K562 (cell line): ENCODE results near the gene GCDH. TPM values are rescaled to one million over a fixed set of nuclear protein-coding genes. Genes with fewer than 3 reads are reported as not detected.

Experiments used
- CBX2 ChIP-seq: fragments of 200-600 bp; sonication (generic); IDR thresholded peaks from one replicate; pipeline ENCODE4 v1.6.1; 2012; ENCODE audit warnings: mild to moderate bottlenecking, low read length, inconsistent platforms; ENCODE audit not compliant: insufficient read depth, poor library complexity, severe bottlenecking
- HDAC3 ChIP-seq: fragments of 450-650 bp; IDR thresholded peaks from 2 replicates; pipeline ENCODE4 v1.6.1; 2018; ENCODE audit warnings: borderline replicate concordance, mild to moderate bottlenecking, moderate library complexity; ENCODE audit not compliant: partially characterized antibody
- KAT7 ChIP-seq: sonication (generic); formaldehyde crosslinking; IDR thresholded peaks from 2 replicates; pipeline ENCODE4 v1.8.0; 2022; ENCODE audit warnings: missing genetic modification reagents, mild to moderate bottlenecking, borderline replicate concordance
- NCOR1 ChIP-seq: fragments of 450-650 bp; IDR thresholded peaks from 2 replicates; pipeline ENCODE4 v1.6.1; 2016; ENCODE audit warnings: mild to moderate bottlenecking, moderate library complexity
- NFRKB ChIP-seq: fragments of 450-650 bp; IDR thresholded peaks from 2 replicates; pipeline ENCODE4 v1.6.1; 2016; ENCODE audit warnings: low read depth
- PHB2 ChIP-seq: fragments of 450-650 bp; IDR thresholded peaks from 2 replicates; pipeline ENCODE4 v1.6.1; 2017; ENCODE audit warnings: low read depth
- PHF20 ChIP-seq: fragments of 450-650 bp; IDR thresholded peaks from 2 replicates; pipeline ENCODE4 v1.6.1; 2018; ENCODE audit not compliant: partially characterized antibody
- ZNF197 ChIP-seq: fragments of 200-800 bp; sonication (Bioruptor generic); IDR thresholded peaks from 2 replicates; pipeline ENCODE4 v1.6.1; 2016; ENCODE audit warnings: low read depth, missing genetic modification characterization, missing compliant biosample characterization
- ZNF239 ChIP-seq: fragments of 250-450 bp; sonication (Bioruptor Pico); IDR thresholded peaks from 2 replicates; pipeline ENCODE4 v1.4.0; 2020; ENCODE audit warnings: mild to moderate bottlenecking
- polyA plus RNA-seq, 8 experiments: library from polyadenylated mRNA; depleted of rRNA in 4 of 8; stranded (reverse) in 5 of 8; unstranded in 3 of 8; fragments of >200 nt; fragmentation: Nextera tagmentation in 2 of 8; fragmentation: Illumina TruSeq in 1 of 8; extraction: Ambion mirVana in 2 of 8; extraction: Trizol in 1 of 8; gene quantifications; 2 replicates each; pipeline versions ENCODE4 v1.2.1 to v1.2.3, GENCODE V29; 2011 to 2014; ENCODE audit warnings: inconsistent platforms in 1 of 8, missing spikeins in 1 of 8
- total RNA-seq, 7 experiments: library from RNA; depleted of rRNA in 6 of 7; stranded (reverse); fragments of >200 nt in 6 of 7; fragmentation: Illumina TruSeq in 2 of 7; extraction: Trizol in 2 of 7; gene quantifications; 2 replicates each; pipeline versions ENCODE4 v1.2.1 to v1.2.3, GENCODE V29; 2011 to 2021; ENCODE audit warnings: low replicate concordance in 1 of 7
- TF ChIP-seq, protein P1 (sequence below): fragments of 450-650 bp; IDR thresholded peaks from 2 replicates; pipeline ENCODE4 v1.6.1; 2016; ENCODE audit warnings: low read depth, mild to moderate bottlenecking, moderate library complexity
- TF ChIP-seq, protein P2 (sequence below): fragments of 250-450 bp; sonication (Bioruptor Pico); IDR thresholded peaks from 2 replicates; pipeline ENCODE4 v1.9.0; 2021; ENCODE audit warnings: mild to moderate bottlenecking, inconsistent platforms
- TF ChIP-seq, protein P3 (sequence below): fragments of 200-600 bp; sonication (generic); IDR thresholded peaks from one replicate; pipeline ENCODE4 v1.6.1; 2012; ENCODE audit warnings: mild to moderate bottlenecking, low read depth, low read length, inconsistent platforms

Gene GCDH
- total and polyA plus RNA-seq, 9 of the 15 experiments (the other 6 are each of a cell fraction or from before 2014, with no cell fraction given), result 2.9 to 50.8 (median 19.1) TPM

DNA sequence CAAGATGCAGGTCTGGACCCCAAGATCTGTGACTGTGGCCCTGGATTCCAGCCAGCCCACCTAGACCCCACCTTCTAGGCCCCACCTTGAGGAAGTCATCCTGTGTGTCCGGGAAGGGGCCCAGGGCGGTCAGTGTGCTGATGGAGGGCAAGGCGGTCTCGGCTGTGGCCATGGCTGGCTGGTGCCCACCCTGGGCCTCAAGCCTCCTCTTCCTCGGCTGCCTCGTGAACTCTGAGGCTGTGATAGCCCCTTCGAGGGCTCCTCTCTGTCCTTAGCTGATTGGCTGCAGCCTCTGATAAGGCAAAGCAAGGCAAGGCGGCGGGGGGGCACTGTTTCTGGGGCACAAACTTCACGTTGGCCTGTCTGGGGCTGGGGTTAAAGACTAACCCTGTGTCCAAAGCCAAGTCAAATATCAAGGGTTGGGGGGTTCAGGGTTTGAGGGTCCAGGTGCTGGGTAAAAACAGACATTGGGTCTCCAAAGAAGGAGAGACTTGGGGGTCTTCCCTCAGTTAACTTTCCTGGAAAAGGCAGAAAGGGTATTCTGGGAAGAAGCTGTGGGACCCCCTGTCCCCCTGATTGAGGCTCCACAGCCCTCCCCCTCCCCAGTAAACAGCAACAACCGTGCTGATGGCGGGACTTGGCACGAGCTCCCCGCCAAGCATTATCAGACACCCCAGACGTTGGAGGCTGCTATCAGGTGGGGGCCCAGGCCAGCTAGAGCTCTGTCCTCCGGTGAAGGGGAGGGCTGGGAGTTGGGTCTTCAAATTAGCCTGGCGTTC is 3.8 kb upstream of the GCDH start, which contains the start of gene KLF1 (continued):
- TF ChIP-seq, protein P1, sequence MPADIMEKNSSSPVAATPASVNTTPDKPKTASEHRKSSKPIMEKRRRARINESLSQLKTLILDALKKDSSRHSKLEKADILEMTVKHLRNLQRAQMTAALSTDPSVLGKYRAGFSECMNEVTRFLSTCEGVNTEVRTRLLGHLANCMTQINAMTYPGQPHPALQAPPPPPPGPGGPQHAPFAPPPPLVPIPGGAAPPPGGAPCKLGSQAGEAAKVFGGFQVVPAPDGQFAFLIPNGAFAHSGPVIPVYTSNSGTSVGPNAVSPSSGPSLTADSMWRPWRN, result no peak
- TF ChIP-seq PHB2, result peak; percentile 74
- TF ChIP-seq, protein P2, sequence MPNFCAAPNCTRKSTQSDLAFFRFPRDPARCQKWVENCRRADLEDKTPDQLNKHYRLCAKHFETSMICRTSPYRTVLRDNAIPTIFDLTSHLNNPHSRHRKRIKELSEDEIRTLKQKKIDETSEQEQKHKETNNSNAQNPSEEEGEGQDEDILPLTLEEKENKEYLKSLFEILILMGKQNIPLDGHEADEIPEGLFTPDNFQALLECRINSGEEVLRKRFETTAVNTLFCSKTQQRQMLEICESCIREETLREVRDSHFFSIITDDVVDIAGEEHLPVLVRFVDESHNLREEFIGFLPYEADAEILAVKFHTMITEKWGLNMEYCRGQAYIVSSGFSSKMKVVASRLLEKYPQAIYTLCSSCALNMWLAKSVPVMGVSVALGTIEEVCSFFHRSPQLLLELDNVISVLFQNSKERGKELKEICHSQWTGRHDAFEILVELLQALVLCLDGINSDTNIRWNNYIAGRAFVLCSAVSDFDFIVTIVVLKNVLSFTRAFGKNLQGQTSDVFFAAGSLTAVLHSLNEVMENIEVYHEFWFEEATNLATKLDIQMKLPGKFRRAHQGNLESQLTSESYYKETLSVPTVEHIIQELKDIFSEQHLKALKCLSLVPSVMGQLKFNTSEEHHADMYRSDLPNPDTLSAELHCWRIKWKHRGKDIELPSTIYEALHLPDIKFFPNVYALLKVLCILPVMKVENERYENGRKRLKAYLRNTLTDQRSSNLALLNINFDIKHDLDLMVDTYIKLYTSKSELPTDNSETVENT, result peak; percentile 65; the same call in 1 of the 2 replicates
- no peak for TF ChIP-seq PHF20
- no peak for TF ChIP-seq ZNF239 (CRISPR knock-in tag)
- peak; percentile 86 for TF ChIP-seq HDAC3
- TF ChIP-seq, protein P3, sequence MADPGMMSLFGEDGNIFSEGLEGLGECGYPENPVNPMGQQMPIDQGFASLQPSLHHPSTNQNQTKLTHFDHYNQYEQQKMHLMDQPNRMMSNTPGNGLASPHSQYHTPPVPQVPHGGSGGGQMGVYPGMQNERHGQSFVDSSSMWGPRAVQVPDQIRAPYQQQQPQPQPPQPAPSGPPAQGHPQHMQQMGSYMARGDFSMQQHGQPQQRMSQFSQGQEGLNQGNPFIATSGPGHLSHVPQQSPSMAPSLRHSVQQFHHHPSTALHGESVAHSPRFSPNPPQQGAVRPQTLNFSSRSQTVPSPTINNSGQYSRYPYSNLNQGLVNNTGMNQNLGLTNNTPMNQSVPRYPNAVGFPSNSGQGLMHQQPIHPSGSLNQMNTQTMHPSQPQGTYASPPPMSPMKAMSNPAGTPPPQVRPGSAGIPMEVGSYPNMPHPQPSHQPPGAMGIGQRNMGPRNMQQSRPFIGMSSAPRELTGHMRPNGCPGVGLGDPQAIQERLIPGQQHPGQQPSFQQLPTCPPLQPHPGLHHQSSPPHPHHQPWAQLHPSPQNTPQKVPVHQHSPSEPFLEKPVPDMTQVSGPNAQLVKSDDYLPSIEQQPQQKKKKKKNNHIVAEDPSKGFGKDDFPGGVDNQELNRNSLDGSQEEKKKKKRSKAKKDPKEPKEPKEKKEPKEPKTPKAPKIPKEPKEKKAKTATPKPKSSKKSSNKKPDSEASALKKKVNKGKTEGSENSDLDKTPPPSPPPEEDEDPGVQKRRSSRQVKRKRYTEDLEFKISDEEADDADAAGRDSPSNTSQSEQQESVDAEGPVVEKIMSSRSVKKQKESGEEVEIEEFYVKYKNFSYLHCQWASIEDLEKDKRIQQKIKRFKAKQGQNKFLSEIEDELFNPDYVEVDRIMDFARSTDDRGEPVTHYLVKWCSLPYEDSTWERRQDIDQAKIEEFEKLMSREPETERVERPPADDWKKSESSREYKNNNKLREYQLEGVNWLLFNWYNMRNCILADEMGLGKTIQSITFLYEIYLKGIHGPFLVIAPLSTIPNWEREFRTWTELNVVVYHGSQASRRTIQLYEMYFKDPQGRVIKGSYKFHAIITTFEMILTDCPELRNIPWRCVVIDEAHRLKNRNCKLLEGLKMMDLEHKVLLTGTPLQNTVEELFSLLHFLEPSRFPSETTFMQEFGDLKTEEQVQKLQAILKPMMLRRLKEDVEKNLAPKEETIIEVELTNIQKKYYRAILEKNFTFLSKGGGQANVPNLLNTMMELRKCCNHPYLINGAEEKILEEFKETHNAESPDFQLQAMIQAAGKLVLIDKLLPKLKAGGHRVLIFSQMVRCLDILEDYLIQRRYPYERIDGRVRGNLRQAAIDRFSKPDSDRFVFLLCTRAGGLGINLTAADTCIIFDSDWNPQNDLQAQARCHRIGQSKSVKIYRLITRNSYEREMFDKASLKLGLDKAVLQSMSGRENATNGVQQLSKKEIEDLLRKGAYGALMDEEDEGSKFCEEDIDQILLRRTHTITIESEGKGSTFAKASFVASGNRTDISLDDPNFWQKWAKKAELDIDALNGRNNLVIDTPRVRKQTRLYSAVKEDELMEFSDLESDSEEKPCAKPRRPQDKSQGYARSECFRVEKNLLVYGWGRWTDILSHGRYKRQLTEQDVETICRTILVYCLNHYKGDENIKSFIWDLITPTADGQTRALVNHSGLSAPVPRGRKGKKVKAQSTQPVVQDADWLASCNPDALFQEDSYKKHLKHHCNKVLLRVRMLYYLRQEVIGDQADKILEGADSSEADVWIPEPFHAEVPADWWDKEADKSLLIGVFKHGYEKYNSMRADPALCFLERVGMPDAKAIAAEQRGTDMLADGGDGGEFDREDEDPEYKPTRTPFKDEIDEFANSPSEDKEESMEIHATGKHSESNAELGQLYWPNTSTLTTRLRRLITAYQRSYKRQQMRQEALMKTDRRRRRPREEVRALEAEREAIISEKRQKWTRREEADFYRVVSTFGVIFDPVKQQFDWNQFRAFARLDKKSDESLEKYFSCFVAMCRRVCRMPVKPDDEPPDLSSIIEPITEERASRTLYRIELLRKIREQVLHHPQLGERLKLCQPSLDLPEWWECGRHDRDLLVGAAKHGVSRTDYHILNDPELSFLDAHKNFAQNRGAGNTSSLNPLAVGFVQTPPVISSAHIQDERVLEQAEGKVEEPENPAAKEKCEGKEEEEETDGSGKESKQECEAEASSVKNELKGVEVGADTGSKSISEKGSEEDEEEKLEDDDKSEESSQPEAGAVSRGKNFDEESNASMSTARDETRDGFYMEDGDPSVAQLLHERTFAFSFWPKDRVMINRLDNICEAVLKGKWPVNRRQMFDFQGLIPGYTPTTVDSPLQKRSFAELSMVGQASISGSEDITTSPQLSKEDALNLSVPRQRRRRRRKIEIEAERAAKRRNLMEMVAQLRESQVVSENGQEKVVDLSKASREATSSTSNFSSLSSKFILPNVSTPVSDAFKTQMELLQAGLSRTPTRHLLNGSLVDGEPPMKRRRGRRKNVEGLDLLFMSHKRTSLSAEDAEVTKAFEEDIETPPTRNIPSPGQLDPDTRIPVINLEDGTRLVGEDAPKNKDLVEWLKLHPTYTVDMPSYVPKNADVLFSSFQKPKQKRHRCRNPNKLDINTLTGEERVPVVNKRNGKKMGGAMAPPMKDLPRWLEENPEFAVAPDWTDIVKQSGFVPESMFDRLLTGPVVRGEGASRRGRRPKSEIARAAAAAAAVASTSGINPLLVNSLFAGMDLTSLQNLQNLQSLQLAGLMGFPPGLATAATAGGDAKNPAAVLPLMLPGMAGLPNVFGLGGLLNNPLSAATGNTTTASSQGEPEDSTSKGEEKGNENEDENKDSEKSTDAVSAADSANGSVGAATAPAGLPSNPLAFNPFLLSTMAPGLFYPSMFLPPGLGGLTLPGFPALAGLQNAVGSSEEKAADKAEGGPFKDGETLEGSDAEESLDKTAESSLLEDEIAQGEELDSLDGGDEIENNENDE, result no peak
- peak; percentile 93 for TF ChIP-seq NCOR1
- 0 out of 2 replicates have a peak, but pooled peaks have one; percentile 78 for TF ChIP-seq NFRKB
- TF ChIP-seq CBX2, result no peak
- no peak for TF ChIP-seq ZNF197 (CRISPR knock-in tag)
- TF ChIP-seq KAT7, result peak; percentile 97
